GM18517 (cell line): ENCODE data around the gene LRRC59.
"Not testable (repeated sequence)": the region's sequence is repeated elsewhere in the genome, so short reads cannot be mapped to it uniquely, and the experiment has no call there.

ENCODE experiments used
- ATAC-seq: cut with Tn5 transposase; IDR thresholded peaks from one replicate; pipeline ENCODE4 v1.9.1; 2021; ENCODE audit warnings: mild to moderate bottlenecking, moderate library complexity; ENCODE audit not compliant: unreplicated experiment

The LRRC59 gene

GRCh38 chr17:50397111-50397918 lies at the start of gene LRRC59:
Gene LRRC59 (minus strand): TSS chr17:50397523. CDS start chr17:50397317, 206 bp downstream.
- ATAC-seq: peak; percentile 93

- ATAC-seq: no peak
Observed at GRCh38 chr17:50445730-50446325, 48.5 kb upstream of the LRRC59 start.

- no peak for ATAC-seq
Observed at GRCh38 chr17:50444841-50445715, 47.8 kb upstream of the LRRC59 start.

GRCh38 chr17:50443505-50443974 lies 46.2 kb upstream of the LRRC59 start:
- ATAC-seq: no peak

GRCh38 chr17:50440838-50441829 lies 43.8 kb upstream of the LRRC59 start:
- ATAC-seq: no peak

GRCh38 chr17:50440172-50440837 lies 43.0 kb upstream of the LRRC59 start:
- ATAC-seq: no peak

- ATAC-seq: no peak
Observed at GRCh38 chr17:50439008-50439407, 41.7 kb upstream of the LRRC59 start.

GRCh38 chr17:50437409-50437808 lies 40.1 kb upstream of the LRRC59 start:
- no peak for ATAC-seq

GRCh38 chr17:50432125-50432762 lies 34.9 kb upstream of the LRRC59 start:
- no peak for ATAC-seq

- no peak for ATAC-seq
Observed at GRCh38 chr17:50430821-50431618, 33.7 kb upstream of the LRRC59 start.

- ATAC-seq: no peak
Observed at GRCh38 chr17:50429793-50430192, 32.5 kb upstream of the LRRC59 start.

- no peak for ATAC-seq
Observed at GRCh38 chr17:50428831-50429424, 31.6 kb upstream of the LRRC59 start.

GRCh38 chr17:50428126-50428525 lies 30.8 kb upstream of the LRRC59 start:
- not testable (repeated sequence) for ATAC-seq

GRCh38 chr17:50426814-50427787 lies 29.8 kb upstream of the LRRC59 start:
- ATAC-seq: no peak

GRCh38 chr17:50426472-50426782 lies 29.1 kb upstream of the LRRC59 start:
- ATAC-seq: no peak

- ATAC-seq: no peak
Observed at GRCh38 chr17:50425682-50426471, 28.6 kb upstream of the LRRC59 start, which contains the start of gene ACSF2. Gene ACSF2 (plus strand): TSS chr17:50426218. CDS start chr17:50426262, 44 bp downstream.
